HG03095 (cell line): ENCODE measurements around the gene SIX5.
"Not testable (repeated sequence)": the region's sequence is repeated elsewhere in the genome, so short reads cannot be mapped to it uniquely, and the experiment has no call there.

ENCODE experiments used
- ATAC-seq: cut with Tn5 transposase; IDR thresholded peaks from one replicate; pipeline ENCODE4 v1.9.1; 2021; ENCODE audit warnings: moderate library complexity; ENCODE audit not compliant: unreplicated experiment

SIX5 gene

GRCh38 chr19:45768984-45769782 is at the start of gene SIX5:
Gene SIX5, minus strand, starts transcription at chr19:45769252. Its CDS starts 408 bp downstream, at chr19:45768844.
- peak; percentile 36 for ATAC-seq

GRCh38 chr19:45817725-45818301 is 48.8 kb upstream of the SIX5 start:
- ATAC-seq: no peak

- peak; percentile 78 for ATAC-seq
Observed at GRCh38 chr19:45817010-45817724, 48.1 kb upstream of the SIX5 start.

- no peak for ATAC-seq
Observed at GRCh38 chr19:45816236-45817009, 47.4 kb upstream of the SIX5 start.

GRCh38 chr19:45815481-45816216 is 46.6 kb upstream of the SIX5 start:
- ATAC-seq: no peak

GRCh38 chr19:45814851-45815480 is 45.9 kb upstream of the SIX5 start, which contains the start of gene RSPH6A:
Gene RSPH6A, minus strand, starts transcription at chr19:45815308. Its CDS starts 132 bp downstream, at chr19:45815176.
- ATAC-seq: no peak

GRCh38 chr19:45814166-45814780 is 45.2 kb upstream of the SIX5 start:
- ATAC-seq: no peak

- ATAC-seq: no peak
Observed at GRCh38 chr19:45812297-45812696, 43.2 kb upstream of the SIX5 start.

GRCh38 chr19:45809643-45810159 is 40.6 kb upstream of the SIX5 start:
- no peak for ATAC-seq

GRCh38 chr19:45805719-45806118 is 36.7 kb upstream of the SIX5 start:
- no peak for ATAC-seq

GRCh38 chr19:45804959-45805230 is 35.8 kb upstream of the SIX5 start:
- no peak for ATAC-seq

GRCh38 chr19:45804140-45804958 is 35.3 kb upstream of the SIX5 start:
- no peak for ATAC-seq

- no peak for ATAC-seq
Observed at GRCh38 chr19:45801603-45802175, 32.6 kb upstream of the SIX5 start.

- ATAC-seq: no peak
Observed at GRCh38 chr19:45800070-45800553, 31.1 kb upstream of the SIX5 start.

- ATAC-seq: not testable (repeated sequence)
Observed at GRCh38 chr19:45799541-45799940, 30.5 kb upstream of the SIX5 start.

- no peak for ATAC-seq
Observed at GRCh38 chr19:45798995-45799517, 30.0 kb upstream of the SIX5 start.

- ATAC-seq: no peak
Observed at GRCh38 chr19:45794627-45795026, 25.6 kb upstream of the SIX5 start.

- ATAC-seq: no peak
Observed at GRCh38 chr19:45793876-45794275, 24.8 kb upstream of the SIX5 start.
